Smooth muscle cell of the brain vasculature (primary cell): ENCODE measurements around the gene LETM1.

ENCODE experiments used
- DNase-seq: peaks from one replicate; pipeline ENCODE4 v3.0.0-alpha.2; 2012; ENCODE audit warnings: low read depth, low spot score

LETM1 gene

DNA sequence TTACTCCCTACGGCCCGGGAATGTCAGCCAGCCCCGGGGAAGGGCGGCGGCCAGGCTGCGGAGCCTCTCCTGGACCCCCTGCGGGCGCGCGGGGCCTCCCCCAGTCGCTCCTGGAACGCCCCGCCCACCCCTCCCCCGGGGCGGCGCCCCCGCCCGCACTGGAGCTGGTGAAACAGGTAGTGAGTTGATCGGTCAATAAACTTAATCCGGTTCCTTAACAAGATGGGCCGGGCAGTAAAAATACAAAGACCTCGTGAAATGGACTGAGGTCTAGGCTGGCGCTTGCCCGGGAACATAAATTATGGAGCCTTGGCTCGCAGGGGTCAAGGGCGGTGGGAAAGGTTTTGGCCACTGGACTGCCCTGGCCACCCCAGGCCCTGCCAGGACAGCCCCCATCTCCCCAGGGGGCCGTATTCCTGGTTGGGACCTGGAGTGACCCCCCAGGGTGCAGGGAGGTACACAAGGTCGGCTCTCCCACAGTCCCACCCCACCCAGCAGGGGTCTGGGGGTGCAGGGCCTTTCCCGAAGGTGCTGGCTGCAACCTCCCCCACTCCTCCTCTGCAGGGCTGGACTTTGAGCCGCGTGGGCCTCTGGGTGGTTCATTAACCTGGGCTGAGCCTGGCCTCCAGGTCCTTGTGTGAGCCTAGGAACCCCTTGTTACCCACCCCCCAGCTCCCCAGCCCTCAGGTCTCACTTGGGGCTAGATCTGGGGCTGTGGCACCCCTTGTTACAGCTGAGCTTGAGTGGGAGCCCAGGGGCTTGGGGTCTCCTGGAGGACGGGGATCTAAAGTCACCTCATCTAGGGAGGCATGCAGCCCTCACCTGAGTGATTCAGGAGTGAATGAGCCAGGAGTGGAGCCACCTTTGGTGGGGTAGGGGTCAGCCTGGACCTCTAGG, 60.4 kb downstream of the LETM1 start:
- DNase-seq: no peak

DNA sequence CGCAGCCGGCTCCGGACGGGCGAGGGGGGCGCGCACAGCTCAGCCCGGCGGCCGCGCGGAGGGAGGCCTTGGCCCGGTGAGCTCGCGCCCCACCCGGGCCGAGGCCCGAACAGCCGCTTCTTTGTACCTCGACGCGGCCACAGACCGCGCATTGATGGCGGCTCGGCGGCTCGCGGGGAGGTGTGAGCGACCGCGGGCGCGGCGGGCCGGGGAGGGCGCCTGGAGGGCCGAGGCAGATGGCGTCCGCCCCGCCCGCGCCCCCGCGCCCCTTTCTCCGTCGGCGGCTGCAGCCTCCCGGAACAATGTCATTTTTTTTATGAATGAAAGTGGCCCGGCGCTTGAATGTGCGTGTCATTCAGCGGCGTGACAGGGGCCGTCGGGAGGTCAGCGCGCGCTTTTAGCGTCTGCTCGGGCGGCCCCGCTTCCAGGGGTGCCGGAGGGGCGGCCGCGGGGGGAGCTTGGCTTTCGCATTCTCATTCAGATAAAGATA, 61.1 kb downstream of the LETM1 start:
- DNase-seq: no peak

DNA sequence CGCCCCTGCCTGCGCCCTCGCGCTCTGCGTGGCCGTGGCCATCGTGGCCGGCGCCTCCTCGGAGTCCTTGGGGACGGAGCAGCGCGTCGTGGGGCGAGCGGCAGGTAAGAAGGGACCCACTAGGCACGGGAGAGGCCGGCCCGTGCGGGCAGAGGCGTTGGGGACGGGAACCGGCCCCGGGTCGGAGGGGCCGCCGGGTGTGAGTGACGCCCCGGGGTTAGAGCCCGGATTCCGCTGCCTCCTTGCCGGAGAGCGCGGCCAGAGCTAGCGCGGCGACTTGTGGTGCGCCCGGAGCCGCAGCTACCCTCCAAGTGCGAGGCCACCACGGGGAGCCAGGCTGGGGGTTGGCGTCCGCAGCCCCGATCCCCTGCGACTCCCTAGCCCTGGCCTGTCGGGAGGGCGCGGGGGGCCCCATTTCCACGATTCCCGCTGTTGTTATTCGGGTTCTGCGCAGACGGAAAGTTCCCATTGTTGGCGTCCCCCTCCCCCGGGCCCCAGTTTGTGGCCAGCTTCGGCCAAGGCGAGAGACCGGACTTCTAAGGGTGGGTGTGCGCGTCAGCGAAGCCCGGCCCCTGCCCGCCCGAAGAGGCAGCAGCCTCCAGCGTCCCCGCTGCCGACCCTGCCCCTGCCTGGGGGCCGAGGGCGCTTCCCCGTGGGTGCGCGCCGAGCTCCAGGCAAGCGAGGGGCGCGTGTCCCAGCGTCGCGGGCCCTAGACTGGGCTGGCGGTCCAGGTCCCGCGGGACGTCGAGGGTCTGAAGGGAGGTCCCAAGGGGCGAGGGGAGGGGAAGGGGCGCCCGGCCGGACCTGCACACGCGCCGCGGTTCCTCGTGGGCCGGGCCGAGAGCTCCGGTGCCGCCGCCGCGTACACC, 61.8 kb downstream of the LETM1 start:
- DNase-seq: no peak

DNA sequence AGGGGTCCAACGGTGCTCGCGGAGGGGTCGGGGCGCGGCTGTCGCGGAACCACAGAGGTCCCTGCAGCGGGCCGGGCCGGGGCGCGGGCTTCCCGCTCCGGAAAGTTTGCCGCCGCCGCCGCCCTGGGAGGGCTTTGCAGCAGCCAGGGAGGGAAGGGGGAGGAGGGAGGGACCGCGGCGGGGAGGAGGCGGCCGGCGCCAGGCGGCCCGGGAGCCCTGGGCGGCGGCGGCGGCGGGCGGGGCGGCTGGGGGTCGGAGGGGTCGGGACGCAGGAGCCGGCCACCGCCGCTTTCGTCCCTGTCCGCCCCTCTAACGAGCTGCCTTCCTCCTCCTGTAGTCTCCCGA, 62.5 kb downstream of the LETM1 start:
- no peak for DNase-seq

DNA sequence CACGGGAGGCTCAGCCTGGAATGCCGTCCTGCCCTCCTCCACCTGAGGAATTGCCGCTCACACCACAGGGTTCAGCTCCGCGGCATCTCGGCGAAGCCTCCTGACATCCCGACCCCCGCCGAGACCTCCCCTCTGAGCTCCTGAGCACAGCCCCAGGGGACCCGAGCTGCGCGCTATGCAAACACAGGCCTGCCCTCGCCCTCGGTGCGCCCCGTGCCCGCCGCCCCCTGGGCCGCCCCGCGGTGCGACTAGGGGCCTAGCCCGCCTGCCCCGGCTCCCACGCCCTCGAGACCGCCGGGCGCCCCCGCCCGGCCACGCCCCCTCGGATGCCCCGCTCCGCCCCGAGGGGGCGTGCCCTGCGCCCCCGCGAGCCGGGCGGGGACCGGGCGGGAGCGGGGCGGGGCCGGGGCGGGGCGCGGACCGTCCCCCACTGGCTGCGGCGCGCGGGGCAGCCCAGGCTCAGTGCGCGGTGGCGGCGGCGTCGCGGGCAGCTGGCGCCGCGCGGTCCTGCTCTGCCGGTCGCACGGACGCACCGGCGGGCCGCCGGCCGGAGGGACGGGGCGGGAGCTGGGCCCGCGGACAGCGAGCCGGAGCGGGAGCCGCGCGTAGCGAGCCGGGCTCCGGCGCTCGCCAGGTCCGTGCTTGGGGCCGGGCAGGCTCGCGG, 63.0 kb downstream of the LETM1 start, which contains the start of gene FGFR3:
Gene FGFR3, plus strand, starts transcription at position 462 of the 664 bp plus-strand sequence. CDS start 642 bp downstream, outside the sequence.
- no peak for DNase-seq

DNA sequence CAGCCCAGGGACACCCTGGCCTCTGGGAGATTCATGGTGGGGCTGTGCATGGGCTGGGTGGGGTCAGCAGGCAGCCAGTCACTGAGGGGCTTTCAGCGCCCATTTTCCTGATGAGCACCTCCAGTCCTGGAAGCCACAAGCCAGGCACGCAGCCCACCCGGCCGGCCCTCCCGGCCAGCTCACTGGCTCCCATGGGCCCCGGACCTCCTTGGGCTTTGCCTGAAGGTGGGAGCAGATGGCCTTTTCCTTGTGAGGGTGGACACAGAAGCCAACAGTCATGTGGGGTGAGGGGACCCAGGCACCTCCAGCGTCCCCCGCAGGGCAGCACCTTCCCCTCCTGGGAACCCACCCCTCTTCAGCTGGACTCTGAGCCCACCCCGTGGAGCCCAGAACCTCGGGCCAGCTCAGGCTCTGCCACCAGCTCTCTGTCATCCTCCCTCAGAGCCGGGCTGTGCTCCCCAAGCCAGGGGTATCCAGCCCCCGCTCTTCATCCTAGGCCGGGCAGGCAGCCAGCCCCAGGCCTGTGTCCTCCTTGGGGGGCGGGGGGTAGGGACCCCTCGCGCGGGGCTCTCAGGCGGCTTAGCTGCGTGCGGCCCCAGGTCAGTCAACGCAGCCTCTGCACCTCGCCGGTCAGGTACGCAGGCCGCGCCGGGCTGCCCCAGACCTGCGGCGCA, 63.7 kb downstream of the LETM1 start:
- DNase-seq: no peak

DNA sequence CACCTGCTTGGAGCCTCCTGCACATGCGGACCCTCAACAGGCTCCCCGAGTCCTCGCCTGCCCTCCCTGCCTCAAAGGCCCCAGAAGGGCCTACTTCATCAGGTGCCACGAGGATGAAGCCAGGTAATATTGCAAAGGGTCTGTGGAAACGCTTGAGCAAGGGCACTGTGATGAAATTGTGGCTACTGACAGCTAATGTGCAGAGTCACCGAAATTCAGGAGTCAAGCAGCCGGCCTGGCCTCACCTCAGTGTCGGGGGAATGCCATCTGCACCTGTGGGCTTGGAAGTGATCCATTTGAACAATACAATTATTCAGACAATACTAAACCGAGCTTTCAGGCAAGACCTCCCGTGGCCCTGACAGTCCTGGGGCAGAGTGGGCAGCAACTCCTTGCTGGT, 66.0 kb downstream of the LETM1 start:
- no peak for DNase-seq

DNA sequence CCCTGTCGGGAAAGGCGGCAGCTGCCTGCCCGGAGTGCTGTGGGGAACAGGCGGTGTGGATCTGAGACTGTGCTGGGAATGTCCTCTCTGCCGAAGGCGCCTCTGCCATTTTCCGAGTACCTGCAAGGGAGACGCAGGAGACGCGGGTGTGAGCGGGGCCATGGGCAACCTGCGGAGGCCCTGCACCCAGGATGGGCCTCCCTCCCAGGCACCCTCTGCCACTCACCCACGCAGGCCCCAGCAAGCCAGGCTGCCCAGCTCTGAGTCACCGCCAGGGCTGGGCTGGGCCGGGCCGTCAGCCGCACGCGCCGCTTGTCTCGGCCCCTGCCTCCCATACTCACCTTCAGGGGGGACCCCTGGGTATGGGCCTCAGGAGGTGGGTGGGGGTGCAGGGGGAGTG, 66.4 kb downstream of the LETM1 start:
- no peak for DNase-seq

DNA sequence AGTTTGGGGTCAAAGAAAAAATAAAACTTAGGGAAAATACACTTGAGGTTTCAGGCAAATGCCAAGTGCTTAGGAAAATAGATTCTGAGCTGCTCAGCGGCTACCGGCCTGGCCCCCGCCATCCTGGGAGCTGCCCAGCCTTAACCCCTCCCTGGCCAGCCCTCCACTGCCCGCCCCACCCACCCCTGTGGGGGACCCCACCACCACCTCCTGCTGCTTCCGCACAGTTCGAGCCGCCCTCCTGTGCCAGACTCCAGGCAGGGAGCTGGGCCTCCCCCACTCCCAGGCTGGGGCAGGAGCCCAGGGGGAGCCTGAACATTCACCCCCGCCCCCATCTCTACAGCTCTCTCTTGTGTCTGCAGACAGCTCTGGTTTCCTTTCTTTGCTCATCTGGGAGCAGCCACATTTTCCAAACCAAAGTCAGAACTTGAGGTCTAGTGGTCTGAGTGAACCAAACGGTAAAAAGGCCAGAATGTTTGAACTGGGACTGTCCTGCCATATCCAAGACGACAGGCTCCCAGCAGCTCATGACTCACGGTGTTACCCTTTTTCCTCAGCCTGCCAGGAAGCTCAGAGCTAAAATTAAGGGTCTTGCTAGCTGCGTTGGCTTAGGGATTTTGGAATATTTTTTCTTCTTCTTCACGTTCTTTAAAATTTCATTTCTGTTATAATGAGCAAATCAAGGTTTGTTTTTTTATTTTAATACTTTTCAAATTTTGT, 67.5 kb downstream of the LETM1 start:
- DNase-seq: no peak

DNA sequence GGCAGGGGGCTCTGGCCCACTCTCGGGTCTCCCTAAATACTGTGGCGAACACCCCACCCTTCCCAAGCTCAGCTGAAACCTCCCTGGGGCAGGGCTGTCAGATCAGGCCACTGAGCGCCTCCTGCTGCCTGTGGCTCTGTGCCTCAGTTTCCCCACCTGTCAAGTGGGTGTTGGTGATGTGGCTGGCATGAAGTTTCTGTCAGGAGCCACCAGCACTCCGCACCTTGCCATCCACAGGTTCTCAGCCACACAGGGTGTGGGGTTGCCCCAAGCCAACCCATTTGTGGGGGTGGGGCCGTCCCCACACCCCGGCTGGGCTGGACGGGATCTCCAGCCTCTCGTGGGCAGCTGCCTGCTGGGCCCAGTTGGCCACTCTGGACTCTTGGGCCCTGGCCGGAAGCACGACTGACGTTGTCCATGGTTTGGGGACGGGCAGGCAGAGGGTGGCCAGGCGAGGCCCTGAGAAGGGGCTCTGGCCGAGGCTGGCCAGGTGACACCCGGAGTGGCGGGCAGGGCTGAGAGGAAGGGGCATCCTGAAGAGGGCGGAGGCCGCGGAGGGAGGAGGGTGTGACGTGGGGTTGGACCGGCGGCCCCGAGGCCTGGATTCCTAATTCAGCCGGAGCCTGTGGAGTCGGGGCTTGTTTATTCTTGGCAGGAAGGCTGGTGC, 68.4 kb downstream of the LETM1 start:
- DNase-seq: no peak

DNA sequence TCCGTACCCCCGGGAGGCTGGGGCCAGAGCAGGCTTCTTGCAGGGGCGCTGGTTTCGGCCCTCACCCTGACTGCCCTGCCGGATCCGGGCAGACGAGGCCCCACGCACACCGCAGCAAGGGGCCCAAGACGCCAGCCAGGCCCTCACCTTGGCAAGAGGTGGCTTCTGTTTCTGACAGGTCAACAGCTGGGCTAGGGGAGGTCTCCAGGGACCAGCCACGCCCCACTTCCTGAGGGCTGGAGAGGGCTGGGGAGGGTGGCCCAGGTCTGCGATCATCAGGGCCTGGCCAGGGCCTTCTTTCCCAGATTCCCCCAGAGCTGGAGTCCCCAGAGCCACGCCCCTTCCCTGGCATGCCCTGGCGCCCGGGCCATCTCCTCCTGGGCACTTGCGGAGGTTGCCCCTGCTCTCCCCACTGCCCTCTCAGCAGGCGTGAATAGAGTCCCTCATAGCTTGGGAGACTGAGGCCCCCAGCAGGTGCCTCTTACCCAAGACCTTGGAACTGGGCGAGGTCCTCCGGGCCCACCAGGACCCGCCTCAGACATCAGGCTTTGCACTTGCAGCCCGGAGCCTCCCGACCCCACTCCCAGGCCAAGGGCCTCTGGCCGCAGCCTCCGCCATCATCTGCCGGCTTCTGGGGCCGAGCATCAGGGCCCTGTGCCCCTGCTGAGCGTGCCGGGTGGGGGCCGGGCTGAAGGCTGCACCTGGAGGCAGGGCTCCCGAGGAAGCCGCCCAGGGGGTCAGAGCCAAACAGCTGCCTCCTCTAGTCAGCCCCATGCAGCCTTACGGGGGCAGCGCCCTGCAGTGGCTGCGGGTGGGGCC, 69.2 kb downstream of the LETM1 start:
- no peak for DNase-seq

DNA sequence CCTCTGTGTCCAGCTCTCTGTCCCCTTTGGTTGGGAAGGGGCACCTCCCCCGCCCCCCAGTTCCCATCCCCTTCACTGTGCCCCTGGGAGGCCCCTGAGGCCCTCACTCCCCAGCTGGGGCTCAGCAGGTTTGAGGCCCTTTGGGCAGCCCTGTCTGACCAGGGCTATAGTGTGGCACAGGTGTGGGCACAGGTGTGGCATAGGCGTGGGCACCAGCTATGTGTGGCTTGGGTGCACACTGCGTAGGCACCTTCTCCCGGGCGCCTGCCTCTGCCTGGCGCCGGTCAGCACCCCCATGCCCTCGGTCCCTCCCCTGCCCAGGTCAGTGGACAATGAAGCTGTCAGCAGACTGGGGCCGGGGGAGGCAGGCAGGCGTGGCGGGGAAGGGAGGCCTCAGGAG, 70.4 kb downstream of the LETM1 start:
- no peak for DNase-seq

DNA sequence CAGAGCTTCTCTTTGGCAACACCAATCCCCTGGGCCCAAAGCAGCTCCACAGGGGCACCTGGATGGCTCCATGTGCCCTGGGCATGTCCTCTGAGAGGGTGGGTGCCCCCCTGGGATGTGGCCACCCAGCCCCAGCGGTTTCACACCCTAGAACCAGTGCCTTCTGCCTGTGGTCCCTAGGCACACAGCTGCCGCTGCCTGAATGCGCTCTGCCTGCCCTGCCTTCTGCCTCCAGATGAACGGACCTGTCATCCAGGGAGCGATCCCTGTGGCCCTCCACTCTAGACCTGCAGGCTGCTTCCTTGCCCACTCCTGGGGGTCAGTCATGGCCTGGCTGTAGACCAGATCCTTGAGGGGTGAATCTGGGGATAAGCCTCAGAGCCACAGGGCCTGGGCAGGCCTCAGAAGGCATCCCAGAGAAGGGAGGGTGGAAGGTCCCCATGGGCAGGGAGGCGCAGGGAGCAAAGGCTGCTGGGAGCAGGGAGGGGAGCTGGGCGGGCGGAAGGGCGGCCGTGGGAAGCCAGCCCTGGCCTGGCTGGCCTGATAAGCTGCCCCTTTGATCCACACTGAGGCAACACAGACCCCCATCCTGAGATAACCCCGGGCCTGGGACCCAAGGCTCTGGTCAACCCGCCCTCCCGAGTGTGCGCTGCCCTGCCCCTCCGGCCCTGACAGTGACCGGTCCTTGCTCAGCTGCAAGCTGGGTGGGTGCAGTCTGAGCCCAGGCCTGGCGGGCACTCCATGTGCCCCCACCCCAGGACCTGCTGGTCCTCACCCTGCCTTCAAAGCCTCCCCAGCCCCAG, 71.0 kb downstream of the LETM1 start:
- DNase-seq: no peak

DNA sequence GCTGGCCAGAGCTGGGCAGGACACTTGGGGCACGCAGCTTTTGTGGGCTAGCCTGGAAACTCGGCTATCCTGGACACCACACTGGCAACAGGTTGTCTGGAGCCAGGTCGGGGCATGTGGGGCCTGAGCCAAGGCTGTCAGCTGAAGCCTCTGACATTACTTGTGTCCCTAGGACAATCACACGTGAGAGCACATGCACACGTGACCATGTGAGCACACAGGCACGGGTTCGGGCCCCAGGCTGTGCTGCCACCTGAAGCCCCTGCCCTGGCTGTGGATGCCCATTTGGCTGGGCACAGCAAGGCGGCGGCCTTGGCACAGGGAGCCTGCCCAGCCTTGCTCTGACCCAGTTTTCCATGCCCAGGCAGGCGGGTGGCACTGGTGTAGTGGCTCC, 71.6 kb downstream of the LETM1 start:
- DNase-seq: no peak

DNA sequence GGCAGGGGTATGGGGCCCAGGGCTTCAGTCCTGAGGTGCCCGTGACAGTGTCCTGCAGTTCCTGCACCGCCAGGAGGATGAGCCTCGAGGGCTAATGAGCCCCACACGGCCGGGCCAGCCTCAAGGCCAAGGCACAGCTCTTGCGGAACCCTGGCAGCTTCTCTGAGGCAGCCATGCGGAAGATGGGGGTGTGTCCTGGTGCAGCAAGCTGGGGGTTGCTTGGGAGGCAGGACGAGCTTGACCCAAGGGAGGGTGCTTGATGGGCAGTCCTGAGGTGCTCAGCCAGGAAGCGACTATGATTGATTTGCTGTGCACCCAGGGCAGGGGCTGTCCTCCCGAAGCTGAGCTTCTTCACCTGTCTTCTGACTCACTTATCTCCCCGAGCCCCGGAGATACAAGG, 72.0 kb downstream of the LETM1 start:
- DNase-seq: no peak

DNA sequence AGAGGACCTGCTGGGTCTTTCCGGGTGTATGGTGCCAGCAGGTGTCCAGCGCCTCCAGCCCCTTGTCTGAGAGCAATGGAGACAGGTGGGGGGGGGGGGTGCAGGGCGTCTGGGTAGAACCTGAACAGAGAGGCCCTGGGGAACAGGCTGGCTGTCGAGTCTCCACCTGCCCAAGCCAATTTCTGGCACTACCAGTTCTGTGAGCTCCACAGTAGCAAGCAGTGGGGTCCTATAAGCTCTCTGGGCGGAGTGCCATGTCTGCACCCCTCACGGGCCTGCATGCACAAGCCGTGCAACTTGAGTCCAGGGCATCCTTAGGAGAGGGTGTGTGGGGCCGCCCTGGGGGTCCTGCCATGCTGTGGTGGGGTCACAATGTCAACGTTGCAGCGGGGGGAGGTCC, 72.9 kb downstream of the LETM1 start:
- no peak for DNase-seq

DNA sequence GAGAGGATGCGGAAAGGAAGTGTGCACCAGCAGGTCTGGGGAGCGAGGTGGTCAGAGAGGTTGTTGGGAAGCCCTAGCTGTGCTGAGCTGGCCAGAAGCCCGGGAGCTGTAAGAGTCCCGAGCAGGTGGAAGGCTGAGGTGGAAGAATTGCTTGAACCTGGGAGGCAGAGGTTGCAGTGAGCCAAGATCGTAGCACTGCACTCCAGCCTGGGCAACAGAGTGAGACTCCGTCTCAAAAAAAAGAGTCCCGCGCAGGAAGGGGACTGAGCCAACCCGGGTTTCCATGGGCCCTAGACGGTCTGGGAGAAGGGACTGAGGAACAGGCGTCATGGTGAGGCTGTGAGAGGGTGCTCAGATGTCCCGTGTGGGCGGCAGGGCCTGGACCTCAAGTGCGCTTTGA, 75.5 kb downstream of the LETM1 start:
- DNase-seq: no peak

DNA sequence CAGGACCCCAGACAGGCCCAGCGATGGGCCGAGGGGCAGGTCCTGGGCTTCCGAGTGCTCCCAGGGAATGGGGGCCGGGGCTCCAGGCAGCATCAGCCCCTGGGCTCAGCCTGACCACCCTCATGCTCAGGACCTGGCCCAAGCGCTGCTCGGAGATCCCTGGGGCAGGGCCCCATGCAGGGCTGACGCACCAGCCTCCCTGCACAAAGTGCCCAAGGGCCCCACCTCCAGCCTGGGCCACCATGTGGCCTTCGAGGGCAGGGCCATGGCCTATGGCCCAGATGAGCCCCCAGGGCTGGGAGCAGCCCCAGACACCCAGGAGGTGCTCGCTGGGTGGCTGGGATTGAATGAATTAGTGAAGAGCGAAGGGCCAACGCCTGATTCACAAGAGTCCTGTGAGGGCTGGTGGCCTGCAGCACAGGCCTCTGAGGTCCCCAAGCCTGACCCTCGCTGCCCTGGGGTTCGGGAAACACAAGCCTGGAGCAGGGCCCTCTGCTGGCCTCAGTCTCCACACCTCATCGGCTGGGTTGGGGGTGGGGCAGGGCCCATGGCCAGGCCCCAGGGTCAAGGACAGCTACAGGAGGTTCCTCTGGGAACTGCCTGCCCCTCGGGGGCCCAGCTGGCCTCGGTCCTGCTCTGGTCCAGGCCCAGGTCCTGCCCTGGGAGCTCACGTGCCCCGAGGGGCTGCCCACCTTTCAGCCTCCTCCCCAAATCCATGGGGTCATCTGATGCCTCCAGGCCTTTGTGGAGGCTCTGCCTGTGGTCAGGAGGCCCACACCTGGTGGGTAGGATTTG, 76.2 kb downstream of the LETM1 start:
- DNase-seq: no peak
